OCI-LY1 (cell line): ENCODE results near the gene CEACAM1.

Experiments
- H2AFZ ChIP-seq: fragments of 200-600 bp; sonication (generic), shearing (Covaris generic); 2 replicates; pipeline ENCODE4 v1.6.0; 2014; ENCODE audit warnings: antibody characterized with exemption, mild to moderate bottlenecking, low read length
- H3F3A ChIP-seq: fragments of 200-600 bp; sonication (generic), shearing (Covaris generic); 2 replicates; pipeline ENCODE4 v1.6.0; 2014; ENCODE audit warnings: mild to moderate bottlenecking, antibody characterized with exemption, low read length, moderate library complexity; ENCODE audit not compliant: insufficient read depth
- H3K27ac ChIP-seq: fragments of 200-600 bp; sonication (generic); 2 replicates; pipeline ENCODE4 v1.5.1; 2014; ENCODE audit warnings: low read length, mixed run types, mild to moderate bottlenecking, low read depth; ENCODE audit not compliant: poor library complexity, severe bottlenecking
- H3K27me3 ChIP-seq: fragments of 200-600 bp; sonication (generic); 2 replicates; pipeline ENCODE4 v1.6.0; 2014; ENCODE audit warnings: antibody characterized with exemption, mild to moderate bottlenecking, low read length, moderate library complexity; ENCODE audit not compliant: insufficient read depth
- H3K36me3 ChIP-seq: fragments of 200-600 bp; sonication (generic); 2 replicates; pipeline ENCODE4 v1.6.1; 2014; ENCODE audit warnings: mild to moderate bottlenecking, antibody characterized with exemption, low read length, moderate library complexity, mixed read lengths; ENCODE audit not compliant: insufficient read depth
- H3K4me1 ChIP-seq: fragments of 200-600 bp; sonication (generic); 2 replicates; pipeline ENCODE4 v1.5.1; 2014; ENCODE audit warnings: mild to moderate bottlenecking, low read length, moderate library complexity; ENCODE audit not compliant: insufficient read depth, severe bottlenecking
- H3K4me2 ChIP-seq: fragments of 200-600 bp; sonication (generic), shearing (Covaris generic); 2 replicates; pipeline ENCODE4 v1.6.1; 2014; ENCODE audit warnings: low read length
- H3K4me3 ChIP-seq: fragments of 200-600 bp; sonication (generic); 2 replicates; pipeline ENCODE4 v1.5.1; 2014; ENCODE audit warnings: low read length, low read depth, mild to moderate bottlenecking, mixed read lengths; ENCODE audit not compliant: poor library complexity, severe bottlenecking
- H3K79me2 ChIP-seq: fragments of 200-600 bp; shearing (Covaris generic); 2 replicates; pipeline ENCODE4 v1.6.1; 2016; ENCODE audit warnings: mixed run types, low read length, mixed read lengths; ENCODE audit not compliant: insufficient read depth
- H3K9ac ChIP-seq: fragments of 200-600 bp; sonication (generic), shearing (Covaris generic); 2 replicates; pipeline ENCODE4 v1.6.1; 2014; ENCODE audit warnings: mild to moderate bottlenecking, low read length, mixed read lengths
- H3K9me2 ChIP-seq: fragments of 200-600 bp; sonication (generic), shearing (Covaris generic); 2 replicates; pipeline ENCODE4 v1.6.1; 2014; ENCODE audit warnings: low read depth, mild to moderate bottlenecking, low read length, mixed read lengths
- H3K9me3 ChIP-seq: fragments of 200-600 bp; shearing (Covaris generic); 2 replicates; pipeline ENCODE4 v1.6.1; 2014; ENCODE audit warnings: low read length, mixed read lengths
- H4K20me1 ChIP-seq: fragments of 200-600 bp; sonication (generic), shearing (Covaris generic); 2 replicates; pipeline ENCODE4 v1.6.0; 2016; ENCODE audit warnings: mild to moderate bottlenecking, low read length; ENCODE audit not compliant: insufficient read depth
- EZH2 ChIP-seq: fragments of 200-600 bp; sonication (generic), shearing (Covaris generic); IDR thresholded peaks from 2 replicates; pipeline ENCODE4 v1.8.0; 2017; ENCODE audit warnings: borderline replicate concordance, mixed run types, mild to moderate bottlenecking, antibody characterized with exemption, low read length, moderate library complexity, mixed read lengths
- TF ChIP-seq, protein P1 (sequence below): fragments of 200-600 bp; sonication (generic), shearing (Covaris generic); IDR thresholded peaks from 2 replicates; pipeline ENCODE4 v1.5.1; 2017; ENCODE audit warnings: mild to moderate bottlenecking, antibody characterized with exemption, low read length, moderate library complexity, mixed read lengths

CEACAM1 gene

DNA sequence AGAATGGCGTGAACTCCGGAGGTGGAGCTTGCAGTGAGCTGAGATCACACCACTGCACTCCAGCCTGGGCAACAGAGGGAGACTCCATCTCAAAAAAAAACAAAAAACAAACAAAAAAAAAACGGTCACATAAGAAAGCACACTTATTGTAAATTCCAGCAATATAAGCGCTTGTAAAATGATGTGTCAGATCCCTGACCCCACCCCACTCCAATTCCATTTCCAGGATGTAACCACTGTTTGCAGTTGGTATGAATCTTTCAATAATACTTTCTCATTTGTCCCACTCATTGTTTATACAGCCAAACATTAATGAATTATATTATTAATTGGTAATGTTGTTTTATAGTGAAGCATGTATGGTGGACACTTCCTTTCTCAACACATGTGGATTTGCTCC lies 15.9 kb upstream of the CEACAM1 start:
- Histone ChIP-seq H2AFZ (no peak overlapping the region), H3K9me2 (no peaks in the 10 kb centered on the region), H4K20me1 (no peaks in the 10 kb centered on the region), H3K9ac (no peak overlapping the region), H3K36me3 (no peaks in the 10 kb centered on the region), H3K27ac (no peak overlapping the region), H3K4me1 (no peaks in the 10 kb centered on the region), H3K4me2 (no peak overlapping the region), H3K4me3 (no peak overlapping the region), H3F3A (no peaks in the 10 kb centered on the region), H3K9me3 (no peaks in the 10 kb centered on the region), H3K27me3 (no peaks in the 10 kb centered on the region), H3K79me2 (no peaks in the 10 kb centered on the region)
- no peak for TF ChIP-seq EZH2
- TF ChIP-seq, protein P1, sequence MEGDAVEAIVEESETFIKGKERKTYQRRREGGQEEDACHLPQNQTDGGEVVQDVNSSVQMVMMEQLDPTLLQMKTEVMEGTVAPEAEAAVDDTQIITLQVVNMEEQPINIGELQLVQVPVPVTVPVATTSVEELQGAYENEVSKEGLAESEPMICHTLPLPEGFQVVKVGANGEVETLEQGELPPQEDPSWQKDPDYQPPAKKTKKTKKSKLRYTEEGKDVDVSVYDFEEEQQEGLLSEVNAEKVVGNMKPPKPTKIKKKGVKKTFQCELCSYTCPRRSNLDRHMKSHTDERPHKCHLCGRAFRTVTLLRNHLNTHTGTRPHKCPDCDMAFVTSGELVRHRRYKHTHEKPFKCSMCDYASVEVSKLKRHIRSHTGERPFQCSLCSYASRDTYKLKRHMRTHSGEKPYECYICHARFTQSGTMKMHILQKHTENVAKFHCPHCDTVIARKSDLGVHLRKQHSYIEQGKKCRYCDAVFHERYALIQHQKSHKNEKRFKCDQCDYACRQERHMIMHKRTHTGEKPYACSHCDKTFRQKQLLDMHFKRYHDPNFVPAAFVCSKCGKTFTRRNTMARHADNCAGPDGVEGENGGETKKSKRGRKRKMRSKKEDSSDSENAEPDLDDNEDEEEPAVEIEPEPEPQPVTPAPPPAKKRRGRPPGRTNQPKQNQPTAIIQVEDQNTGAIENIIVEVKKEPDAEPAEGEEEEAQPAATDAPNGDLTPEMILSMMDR, result no peak

- no peaks in the 10 kb centered on the region for H3K9me2 ChIP-seq
- H3K4me3 ChIP-seq, result no peak overlapping the region
- H3K4me1 ChIP-seq, result no peaks in the 10 kb centered on the region
- H4K20me1 ChIP-seq, result no peaks in the 10 kb centered on the region
- H3K4me2 ChIP-seq, result no peak overlapping the region
- H3K9me3 ChIP-seq, result no peaks in the 10 kb centered on the region
- no peaks in the 10 kb centered on the region for H3K27me3 ChIP-seq
- no peak overlapping the region for H3K27ac ChIP-seq
- no peaks in the 10 kb centered on the region for H3K79me2 ChIP-seq
- H3K36me3 ChIP-seq, result no peaks in the 10 kb centered on the region
- H3K9ac ChIP-seq, result no peak overlapping the region
- TF ChIP-seq, protein P1, result no peak
- no peak for TF ChIP-seq EZH2
- no peak overlapping the region for H2AFZ ChIP-seq
- H3F3A ChIP-seq, result no peaks in the 10 kb centered on the region
These were observed 14.5 kb upstream of the CEACAM1 start for GRCh38 chr19:42542791-42543190.

DNA sequence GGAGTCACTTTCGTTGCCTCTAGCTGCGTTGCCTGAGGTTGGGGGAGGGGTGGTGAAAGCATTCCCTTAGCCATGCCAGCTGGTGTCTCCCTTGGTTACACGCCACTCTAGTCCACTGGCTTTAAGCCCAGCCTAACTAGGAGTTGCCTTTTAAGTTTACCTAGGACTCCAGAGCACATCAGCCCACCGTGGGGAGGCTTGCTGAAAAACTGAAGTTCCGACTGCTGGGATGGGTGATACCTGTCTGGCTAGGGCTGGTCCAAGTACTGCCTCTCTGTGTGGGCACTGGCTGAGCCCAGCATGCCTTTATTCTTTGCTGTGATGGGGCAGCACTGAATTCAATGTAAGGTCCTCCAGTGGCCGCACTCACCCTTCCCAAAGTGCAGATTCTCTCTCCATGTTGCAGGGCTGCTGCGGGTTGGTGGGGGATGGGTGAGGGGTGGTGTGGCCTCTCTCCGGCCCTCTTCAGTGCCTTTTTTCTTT lies 11.8 kb upstream of the CEACAM1 start:
- Histone ChIP-seq H3F3A (no peaks in the 10 kb centered on the region), H3K9me3 (no peaks in the 10 kb centered on the region), H2AFZ (no peak overlapping the region), H3K4me1 (no peaks in the 10 kb centered on the region), H4K20me1 (no peaks in the 10 kb centered on the region), H3K9me2 (no peaks in the 10 kb centered on the region), H3K4me2 (no peak overlapping the region), H3K79me2 (no peaks in the 10 kb centered on the region), H3K36me3 (no peaks in the 10 kb centered on the region), H3K9ac (no peak overlapping the region), H3K4me3 (no peak overlapping the region), H3K27ac (no peak overlapping the region), H3K27me3 (no peaks in the 10 kb centered on the region)
- TF ChIP-seq EZH2, result no peak
- TF ChIP-seq, protein P1, result no peak
